ENCODE data around the gene MIB2.
"Not testable (repeated sequence)": the region's sequence is repeated elsewhere in the genome, so short reads cannot be mapped to it uniquely, and the experiment has no call there.

MIB2 gene

GRCh38 chr1:1615256-1616044 is at the start of gene MIB2:
Gene MIB2 (plus strand): TSS chr1:1615500. CDS start chr1:1623453, 7,953 bp downstream.
- peak; percentile 98 for DNase-seq (ENCODE audit: low spot score)

GRCh38 chr1:1567152-1567875 is 48.0 kb upstream of the MIB2 start:
- no peak for DNase-seq (ENCODE audit: low spot score)

- DNase-seq (ENCODE audit: low spot score), result no peak
Measured at GRCh38 chr1:1567891-1568291, 47.4 kb upstream of the MIB2 start.

- no peak for DNase-seq (ENCODE audit: low spot score)
Measured at GRCh38 chr1:1569341-1569740, 46.0 kb upstream of the MIB2 start.

GRCh38 chr1:1573843-1574720 is 41.2 kb upstream of the MIB2 start:
- peak; percentile 62 for DNase-seq (ENCODE audit: low spot score)

- DNase-seq (ENCODE audit: low spot score), result peak; percentile 91
Measured at GRCh38 chr1:1574721-1575537, 40.4 kb upstream of the MIB2 start, which contains the start of gene SSU72. Gene SSU72 (minus strand): TSS chr1:1574863. CDS start chr1:1574557, 306 bp downstream.

- no peak for DNase-seq (ENCODE audit: low spot score)
Measured at GRCh38 chr1:1577367-1578011, 37.8 kb upstream of the MIB2 start.

- DNase-seq (ENCODE audit: low spot score), result no peak
Measured at GRCh38 chr1:1578371-1578940, 36.8 kb upstream of the MIB2 start.

- no peak for DNase-seq (ENCODE audit: low spot score)
Measured at GRCh38 chr1:1582585-1583346, 32.5 kb upstream of the MIB2 start.

GRCh38 chr1:1583347-1584010 is 31.8 kb upstream of the MIB2 start:
- DNase-seq (ENCODE audit: low spot score), result no peak

- DNase-seq (ENCODE audit: low spot score), result no peak
Measured at GRCh38 chr1:1591452-1591851, 23.8 kb upstream of the MIB2 start.

- no peak for DNase-seq (ENCODE audit: low spot score)
Measured at GRCh38 chr1:1593834-1594601, 21.3 kb upstream of the MIB2 start.

- DNase-seq (ENCODE audit: low spot score), result no peak
Measured at GRCh38 chr1:1594602-1595260, 20.6 kb upstream of the MIB2 start.

GRCh38 chr1:1595341-1595740 is 20.0 kb upstream of the MIB2 start:
- not testable (repeated sequence) for DNase-seq (ENCODE audit: low spot score)

- DNase-seq (ENCODE audit: low spot score), result no peak
Measured at GRCh38 chr1:1596493-1597274, 18.6 kb upstream of the MIB2 start.

- no peak for DNase-seq (ENCODE audit: low spot score)
Measured at GRCh38 chr1:1597275-1597930, 17.9 kb upstream of the MIB2 start.

Measured in CD4-positive, alpha-beta T cell treated with Interleukin-15 for 4 hours (primary cell).